Transverse colon (tissue), 4 donors: ENCODE data around the gene KCNQ4.

Source experiments
- CTCF ChIP-seq, 5 experiments: fragments of 200-600 bp in 3 of 5; fragments of 450-650 bp in 2 of 5; sonication (generic) in 3 of 5; IDR thresholded peaks; 1 replicate in 2 of 5; 2 replicates in 3 of 5; pipeline ENCODE4 v1.5.1; 2016 to 2017; ENCODE audit warnings: antibody characterized with exemption in 5 of 5, inconsistent platforms in 3 of 5, mild to moderate bottlenecking in 2 of 5, moderate library complexity in 1 of 5
- EP300 ChIP-seq: sonication (generic); formaldehyde crosslinking; IDR thresholded peaks from one replicate; pipeline ENCODE4 v1.6.1; 2017; ENCODE audit warnings: antibody characterized with exemption, low read depth
- POLR2A ChIP-seq: fragments of 450-650 bp; IDR thresholded peaks from one replicate; pipeline ENCODE4 v1.6.1; 2016; ENCODE audit warnings: antibody characterized with exemption, mild to moderate bottlenecking, moderate library complexity
- POLR2AphosphoS5 ChIP-seq, 3 donors: sonication (generic); formaldehyde crosslinking; IDR thresholded peaks; one replicate each; pipeline ENCODE4 v1.6.1; 2016; ENCODE audit warnings: antibody characterized with exemption in 3 of 3

DNA sequence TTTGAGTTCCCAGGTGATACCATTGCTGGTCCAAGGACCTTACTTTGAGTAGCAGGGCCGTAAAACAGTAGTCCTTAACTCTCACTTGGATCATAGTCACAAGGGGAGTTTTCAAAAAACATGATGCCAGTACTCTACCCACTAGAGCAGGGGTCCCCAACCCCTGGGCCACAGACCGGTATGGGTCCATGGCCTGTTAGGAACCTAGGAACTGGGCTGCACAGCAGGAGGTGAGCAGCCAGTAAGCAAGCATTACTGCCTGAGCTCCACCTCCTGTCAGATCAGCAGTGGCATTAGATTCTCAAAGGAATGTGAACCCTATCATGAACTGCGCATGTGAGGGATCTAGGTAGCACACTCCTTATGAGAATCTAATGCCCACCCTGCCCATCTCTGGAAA is 39.7 kb upstream of the KCNQ4 start:
- no peak for TF ChIP-seq CTCF (IDR thresholded peaks at IDR 0.05)
- TF ChIP-seq EP300 = no peak
- TF ChIP-seq POLR2A = no peak
- no peak for TF ChIP-seq POLR2AphosphoS5 (IDR thresholded peaks at IDR 0.05)
